ENCODE results near the gene TTC16. TPM values are rescaled to one million over a fixed set of nuclear protein-coding genes. Genes with fewer than 3 reads are reported as not detected.

The TTC16 gene
- total RNA-seq, 1 experiment from 2014 or later, result not detected

GRCh38 chr9:127694890-127695720, 20.8 kb upstream of the TTC16 start:
- DNase-seq (ENCODE audit: low spot score), result no peak
- CTCF ChIA-PET, result interaction anchor here (0.6 to 1.2 kb wide), 2 partner anchors 40 to 157 kb away, joined by 3 to 4 read pairs; partner anchors contain the start of gene TOR2A
- H3K9me3 Mint-ChIP-seq, result peaks cover under 1% of the 10 kb centered on the region; the same call in 1 of the 2 replicates
- no peak overlapping the region for H3K4me3 Mint-ChIP-seq
- peaks cover 4% of the 10 kb centered on the region for H3K27me3 Mint-ChIP-seq (ENCODE audit: low read depth)
- 0 out of 2 replicates have a peak, but pooled peaks cover 3% of the 10 kb centered on the region for H3K4me1 Mint-ChIP-seq
- POLR2A ChIA-PET, result no interaction called here
- no peak for ATAC-seq
- H3K27ac Mint-ChIP-seq, result no peak overlapping the region
- H3K36me3 Mint-ChIP-seq, result peaks cover 9% of the 10 kb centered on the region
- TF ChIP-seq ZNF121 (CRISPR knock-in tag; IDR thresholded peaks at IDR 0.05) (no peak), OVOL2 (CRISPR knock-in tag; IDR thresholded peaks at IDR 0.05; ENCODE audit: borderline replicate concordance) (no peak), AR (CRISPR knock-in tag; IDR thresholded peaks at IDR 0.05) (no peak), ZNF425 (CRISPR knock-in tag; conservative IDR thresholded peaks at IDR 0.05) (no peak), ZNF232 (CRISPR knock-in tag; IDR thresholded peaks at IDR 0.05) (no peak), SMAD4 (CRISPR knock-in tag; IDR thresholded peaks at IDR 0.05) (no peak), ATF1 (CRISPR knock-in tag; IDR thresholded peaks at IDR 0.05) (no peak), ZNF416 (CRISPR knock-in tag; IDR thresholded peaks at IDR 0.05) (no peak), TCF7 (CRISPR knock-in tag; IDR thresholded peaks at IDR 0.05; ENCODE audit: low read depth) (no peak), E2F4 (CRISPR knock-in tag; IDR thresholded peaks at IDR 0.05; ENCODE audit: borderline replicate concordance, low read depth) (no peak), GTF2I (CRISPR knock-in tag; conservative IDR thresholded peaks at IDR 0.05) (no peak), ZNF281 (CRISPR knock-in tag; IDR thresholded peaks at IDR 0.05) (no peak)
- TF ChIP-seq, protein P1, sequence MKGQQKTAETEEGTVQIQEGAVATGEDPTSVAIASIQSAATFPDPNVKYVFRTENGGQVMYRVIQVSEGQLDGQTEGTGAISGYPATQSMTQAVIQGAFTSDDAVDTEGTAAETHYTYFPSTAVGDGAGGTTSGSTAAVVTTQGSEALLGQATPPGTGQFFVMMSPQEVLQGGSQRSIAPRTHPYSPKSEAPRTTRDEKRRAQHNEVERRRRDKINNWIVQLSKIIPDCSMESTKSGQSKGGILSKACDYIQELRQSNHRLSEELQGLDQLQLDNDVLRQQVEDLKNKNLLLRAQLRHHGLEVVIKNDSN (CRISPR knock-in tag; IDR thresholded peaks at IDR 0.05), result no peak
- TF ChIP-seq, protein P2, sequence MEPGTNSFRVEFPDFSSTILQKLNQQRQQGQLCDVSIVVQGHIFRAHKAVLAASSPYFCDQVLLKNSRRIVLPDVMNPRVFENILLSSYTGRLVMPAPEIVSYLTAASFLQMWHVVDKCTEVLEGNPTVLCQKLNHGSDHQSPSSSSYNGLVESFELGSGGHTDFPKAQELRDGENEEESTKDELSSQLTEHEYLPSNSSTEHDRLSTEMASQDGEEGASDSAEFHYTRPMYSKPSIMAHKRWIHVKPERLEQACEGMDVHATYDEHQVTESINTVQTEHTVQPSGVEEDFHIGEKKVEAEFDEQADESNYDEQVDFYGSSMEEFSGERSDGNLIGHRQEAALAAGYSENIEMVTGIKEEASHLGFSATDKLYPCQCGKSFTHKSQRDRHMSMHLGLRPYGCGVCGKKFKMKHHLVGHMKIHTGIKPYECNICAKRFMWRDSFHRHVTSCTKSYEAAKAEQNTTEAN (CRISPR knock-in tag; IDR thresholded peaks at IDR 0.05), result no peak
